Breast epithelium (tissue), 4 donors: ENCODE results near the gene C6orf89. TPM values are rescaled to one million over a fixed set of nuclear protein-coding genes. Genes with fewer than 3 reads are reported as not detected.
A peak's percentile ranks its signal among the peaks of the same experiment; 100 is the strongest.

Experiments
- DNase-seq, 2 donors: peaks; one replicate each; pipeline ENCODE4 v3.0.0-alpha.2; 2019; ENCODE audit warnings: low spot score in 2 of 2
- H3K27ac ChIP-seq, 2 donors: fragments of 200-600 bp; sonication (generic) in 1 of 2; one replicate each; pipeline ENCODE4 v1.5.1; 2016 to 2019; ENCODE audit warnings: mild to moderate bottlenecking in 1 of 2
- H3K27me3 ChIP-seq, 2 donors: fragments of 200-600 bp; sonication (generic) in 1 of 2; one replicate each; pipeline versions ENCODE4 v1.5.1 to v1.6.0; 2017 to 2019; ENCODE audit warnings: control low read depth in 1 of 2, mild to moderate bottlenecking in 1 of 2
- H3K36me3 ChIP-seq: fragments of 200-600 bp; one replicate; pipeline ENCODE4 v1.5.1; 2019
- H3K4me1 ChIP-seq, 2 donors: fragments of 200-600 bp; sonication (generic); one replicate each; pipeline ENCODE4 v1.5.1; 2016 to 2019; ENCODE audit warnings: control low read depth in 1 of 2
- H3K4me3 ChIP-seq, 3 donors: fragments of 200-600 bp; sonication (generic); 1 replicate in 2 of 3; 2 replicates in 1 of 3; pipeline ENCODE4 v1.5.1; 2016 to 2019; ENCODE audit warnings: mild to moderate bottlenecking in 3 of 3, moderate library complexity in 2 of 3
- H3K9me3 ChIP-seq, 2 donors: fragments of 200-600 bp; sonication (generic) in 1 of 2; one replicate each; pipeline ENCODE4 v1.5.1; 2016 to 2019; ENCODE audit warnings: control low read depth in 1 of 2
- CTCF ChIP-seq, 3 donors: fragments of 450-650 bp; IDR thresholded peaks; one replicate each; pipeline ENCODE4 v1.5.1; 2016 to 2017; ENCODE audit warnings: antibody characterized with exemption in 3 of 3, mild to moderate bottlenecking in 3 of 3, moderate library complexity in 3 of 3
- POLR2A ChIP-seq: fragments of 450-650 bp; IDR thresholded peaks from one replicate; pipeline ENCODE4 v1.6.1; 2016; ENCODE audit warnings: antibody characterized with exemption, mild to moderate bottlenecking, moderate library complexity
- POLR2AphosphoS5 ChIP-seq, 3 donors: sonication (generic); formaldehyde crosslinking; IDR thresholded peaks; one replicate each; pipeline ENCODE4 v1.6.1; 2017; ENCODE audit warnings: antibody characterized with exemption in 3 of 3
- intact Hi-C: fragments of 100-400 bp; cut with DNase I; formaldehyde crosslinking; loops from one replicate; pipeline ENCODE4 v1.15.1; 2023; ENCODE audit warnings: low total_unique reads
- total RNA-seq, 3 donors: library from RNA; depleted of rRNA; stranded (reverse); fragments of >200 nt; gene quantifications; one replicate each; pipeline ENCODE4 v1.1.0, GENCODE V29; 2016

Gene C6orf89
- total RNA-seq, 3 donors from 2014 or later, result 32.8 to 58.7 (median 45.4) TPM

GRCh38 chr6:36970892-36971842, 85.4 kb downstream of the C6orf89 start:
- TF ChIP-seq POLR2A (no peak), CTCF (IDR thresholded peaks at IDR 0.05) (no peak), POLR2AphosphoS5 (IDR thresholded peaks at IDR 0.05) (no peak)
- Histone ChIP-seq H3K9me3 (no peaks in the 10 kb centered on the region), H3K36me3 (no peaks in the 10 kb centered on the region), H3K4me1 (no peaks in the 10 kb centered on the region), H3K27ac (peak overlapping the region in 1 of 2 donors; percentile 27), H3K27me3 (no peaks in the 10 kb centered on the region), H3K4me3 (no peak overlapping the region)
- intact Hi-C loops, result no loop called here
- DNase-seq, result no peak

- Histone ChIP-seq H3K27me3 (no peaks in the 10 kb centered on the region), H3K4me1 (no peaks in the 10 kb centered on the region), H3K9me3 (no peaks in the 10 kb centered on the region), H3K27ac (peak overlapping the region in 1 of 2 donors; percentile 27), H3K4me3 (no peak overlapping the region), H3K36me3 (no peaks in the 10 kb centered on the region)
- no peak for DNase-seq
- TF ChIP-seq POLR2A, result no peak
- TF ChIP-seq CTCF (IDR thresholded peaks at IDR 0.05), result no peak
- TF ChIP-seq POLR2AphosphoS5 (IDR thresholded peaks at IDR 0.05), result no peak
- intact Hi-C loops, result no loop called here
These were observed 86.3 kb downstream of the C6orf89 start for GRCh38 chr6:36971921-36972673.

GRCh38 chr6:36973190-36973589, 87.4 kb downstream of the C6orf89 start:
- Histone ChIP-seq H3K27me3 (no peaks in the 10 kb centered on the region), H3K27ac (no peak overlapping the region), H3K4me1 (no peaks in the 10 kb centered on the region), H3K9me3 (no peaks in the 10 kb centered on the region), H3K36me3 (no peaks in the 10 kb centered on the region), H3K4me3 (no peak overlapping the region)
- no peak for DNase-seq
- TF ChIP-seq POLR2A (no peak), CTCF (IDR thresholded peaks at IDR 0.05) (no peak), POLR2AphosphoS5 (IDR thresholded peaks at IDR 0.05) (no peak)
- intact Hi-C loops, result no loop called here

GRCh38 chr6:36973647-36974046, 87.9 kb downstream of the C6orf89 start:
- DNase-seq, result no peak
- intact Hi-C loops, result no loop called here
- Histone ChIP-seq H3K27ac (no peak overlapping the region), H3K4me3 (no peak overlapping the region), H3K4me1 (no peaks in the 10 kb centered on the region), H3K9me3 (no peaks in the 10 kb centered on the region), H3K27me3 (no peaks in the 10 kb centered on the region), H3K36me3 (no peaks in the 10 kb centered on the region)
- TF ChIP-seq POLR2AphosphoS5 (IDR thresholded peaks at IDR 0.05) (no peak), CTCF (IDR thresholded peaks at IDR 0.05) (no peak), POLR2A (no peak)
